Mesenchymal stem cell (in vitro differentiated cells and primary cell): ENCODE data around the gene FAM90A1.
A peak's percentile ranks its signal among the peaks of the same experiment; 100 is the strongest.
"Not testable (repeated sequence)": the region's sequence is repeated elsewhere in the genome, so short reads cannot be mapped to it uniquely, and the experiment has no call there.

Experiments
- DNase-seq: peaks from one replicate; pipeline ENCODE4 v3.0.0-alpha.2; 2013
- H2AFZ ChIP-seq: one replicate; pipeline ENCODE4 v1.6.1; 2013; ENCODE audit warnings: low read depth, mild to moderate bottlenecking, control low read depth, inconsistent platforms, low read length, moderate library complexity
- H2AK5ac ChIP-seq: 2 replicates; pipeline ENCODE4 v1.6.1; 2013; ENCODE audit warnings: low read length, moderate library complexity, mild to moderate bottlenecking, inconsistent platforms; ENCODE audit not compliant: severe bottlenecking
- H2BK120ac ChIP-seq: one replicate; pipeline ENCODE4 v1.6.1; 2013; ENCODE audit warnings: low read depth, mild to moderate bottlenecking, inconsistent platforms, low read length, moderate library complexity
- H2BK12ac ChIP-seq, 2 experiments: one replicate each; pipeline ENCODE4 v1.6.1; 2013; ENCODE audit warnings: inconsistent platforms in 2 of 2, low read length in 2 of 2, mild to moderate bottlenecking in 2 of 2, moderate library complexity in 2 of 2, control low read depth in 1 of 2
- H2BK15ac ChIP-seq: one replicate; pipeline ENCODE4 v1.6.1; 2013; ENCODE audit warnings: mild to moderate bottlenecking, low read depth, inconsistent platforms; ENCODE audit not compliant: poor library complexity, severe bottlenecking
- H2BK5ac ChIP-seq: 2 replicates; pipeline ENCODE4 v1.6.1; 2013; ENCODE audit warnings: low read depth, mild to moderate bottlenecking, low read length, control low read depth, inconsistent platforms; ENCODE audit not compliant: poor library complexity, severe bottlenecking
- H3K14ac ChIP-seq, 2 experiments: one replicate each; pipeline ENCODE4 v1.6.1; 2013; ENCODE audit warnings: inconsistent platforms in 2 of 2, low read length in 2 of 2, control low read depth in 1 of 2, mild to moderate bottlenecking in 1 of 2, moderate library complexity in 1 of 2
- H3K18ac ChIP-seq, 2 experiments: one replicate each; pipeline ENCODE4 v1.6.1; 2013; ENCODE audit warnings: inconsistent platforms in 2 of 2, low read length in 2 of 2, control low read depth in 1 of 2, low read depth in 1 of 2, mild to moderate bottlenecking in 1 of 2
- H3K23ac ChIP-seq, 2 experiments: one replicate each; pipeline ENCODE4 v1.6.1; 2013; ENCODE audit warnings: inconsistent platforms in 2 of 2, low read length in 2 of 2, mild to moderate bottlenecking in 2 of 2, moderate library complexity in 2 of 2, control low read depth in 1 of 2
- H3K27ac ChIP-seq: 2 replicates; pipeline ENCODE4 v1.5.1; 2013; ENCODE audit warnings: mild to moderate bottlenecking, moderate library complexity, low read length, control low read depth, inconsistent platforms; ENCODE audit not compliant: poor library complexity, severe bottlenecking
- H3K27me3 ChIP-seq, 2 experiments: 2 replicates each; pipeline versions ENCODE4 v1.6.1 to v1.7.0; 2013; ENCODE audit warnings: low read length in 2 of 2, mild to moderate bottlenecking in 2 of 2, moderate library complexity in 2 of 2, control low read depth in 1 of 2, inconsistent platforms in 1 of 2; ENCODE audit not compliant: control insufficient read depth in 1 of 2, insufficient read depth in 1 of 2
- H3K36me3 ChIP-seq, 2 experiments: 2 replicates each; pipeline versions ENCODE4 v1.6.1 to v1.7.0; 2013; ENCODE audit warnings: low read length in 2 of 2, control low read depth in 1 of 2, inconsistent platforms in 1 of 2, low read depth in 1 of 2, mild to moderate bottlenecking in 1 of 2; ENCODE audit not compliant: insufficient read depth in 2 of 2, control insufficient read depth in 1 of 2
- H3K4ac ChIP-seq, 2 experiments: one replicate each; pipeline ENCODE4 v1.6.1; 2013; ENCODE audit warnings: inconsistent platforms in 2 of 2, low read length in 2 of 2, mild to moderate bottlenecking in 2 of 2, moderate library complexity in 2 of 2, control low read depth in 1 of 2, low read depth in 1 of 2
- H3K4me1 ChIP-seq: 2 replicates; pipeline ENCODE4 v1.6.1; 2013; ENCODE audit warnings: low read depth, low read length, control low read depth; ENCODE audit not compliant: control insufficient read depth, insufficient read depth
- H3K4me2 ChIP-seq: 2 replicates; pipeline ENCODE4 v1.6.1; 2013; ENCODE audit warnings: low read length, mild to moderate bottlenecking, inconsistent platforms; ENCODE audit not compliant: poor library complexity, severe bottlenecking
- H3K4me3 ChIP-seq, 2 experiments: 2 replicates each; pipeline versions ENCODE4 v1.5.1 to v1.7.0; 2013; ENCODE audit warnings: low read length in 2 of 2, mild to moderate bottlenecking in 2 of 2, control low read depth in 1 of 2, low read depth in 1 of 2; ENCODE audit not compliant: insufficient read depth in 1 of 2
- H3K79me1 ChIP-seq: replicated peaks from 2 replicates; pipeline ENCODE4 v1.6.1; 2013; ENCODE audit warnings: mild to moderate bottlenecking, control low read depth, low read length, inconsistent platforms; ENCODE audit not compliant: poor library complexity, severe bottlenecking
- H3K9ac ChIP-seq: 2 replicates; pipeline ENCODE4 v1.7.0; 2013; ENCODE audit warnings: mild to moderate bottlenecking, low read length, moderate library complexity
- H3K9me3 ChIP-seq: 2 replicates; pipeline ENCODE4 v1.7.0; 2013; ENCODE audit warnings: mild to moderate bottlenecking, low read length; ENCODE audit not compliant: control insufficient read depth
- H4K8ac ChIP-seq: one replicate; pipeline ENCODE4 v1.6.1; 2013; ENCODE audit warnings: inconsistent platforms, mild to moderate bottlenecking, low read length, moderate library complexity
- H4K91ac ChIP-seq: one replicate; pipeline ENCODE4 v1.6.1; 2013; ENCODE audit warnings: mild to moderate bottlenecking, low read length, inconsistent platforms
- WGBS: methylation state at CpG from one replicate; pipeline ENCODE4 v1.1.7; 2013; ENCODE audit warnings: mixed read lengths; 5-methylcytosine and 5-hydroxymethylcytosine counted together

FAM90A1 gene

GRCh38 chr12:8231666-8232608 is 4.5 kb upstream of the FAM90A1 start:
- peak overlapping the region; percentile 16 for H3K9ac ChIP-seq
- H2BK120ac ChIP-seq, H2BK12ac ChIP-seq, H3K27ac ChIP-seq, H3K4me1 ChIP-seq, H3K4me2 ChIP-seq, H3K4me3 ChIP-seq, H3K79me1 ChIP-seq, H4K8ac ChIP-seq, H3K9me3 ChIP-seq, H3K14ac ChIP-seq, H3K36me3 ChIP-seq, H3K27me3 ChIP-seq, H2BK15ac ChIP-seq, H3K4ac ChIP-seq, H4K91ac ChIP-seq, H2AK5ac ChIP-seq, H3K18ac ChIP-seq, H2AFZ ChIP-seq, H3K23ac ChIP-seq, H2BK5ac ChIP-seq: not testable (repeated sequence)
- WGBS, result 55% methylated on average over 22 of the region's 22 CpGs
- peak; percentile 39 for DNase-seq

GRCh38 chr12:8231049-8231448 is 3.6 kb upstream of the FAM90A1 start:
- H3K9me3 ChIP-seq, H3K4me2 ChIP-seq, H3K4me1 ChIP-seq, H3K79me1 ChIP-seq, H2BK12ac ChIP-seq, H3K27ac ChIP-seq, H4K91ac ChIP-seq, H3K27me3 ChIP-seq, H3K36me3 ChIP-seq, H4K8ac ChIP-seq, H2BK15ac ChIP-seq, H2AFZ ChIP-seq, H2BK120ac ChIP-seq, DNase-seq, H2BK5ac ChIP-seq, H3K14ac ChIP-seq, H3K18ac ChIP-seq, H3K4ac ChIP-seq, H3K23ac ChIP-seq, H3K9ac ChIP-seq, H3K4me3 ChIP-seq, H2AK5ac ChIP-seq: not testable (repeated sequence)
- 92% methylated on average over 5 of the region's 5 CpGs for WGBS

DNA sequence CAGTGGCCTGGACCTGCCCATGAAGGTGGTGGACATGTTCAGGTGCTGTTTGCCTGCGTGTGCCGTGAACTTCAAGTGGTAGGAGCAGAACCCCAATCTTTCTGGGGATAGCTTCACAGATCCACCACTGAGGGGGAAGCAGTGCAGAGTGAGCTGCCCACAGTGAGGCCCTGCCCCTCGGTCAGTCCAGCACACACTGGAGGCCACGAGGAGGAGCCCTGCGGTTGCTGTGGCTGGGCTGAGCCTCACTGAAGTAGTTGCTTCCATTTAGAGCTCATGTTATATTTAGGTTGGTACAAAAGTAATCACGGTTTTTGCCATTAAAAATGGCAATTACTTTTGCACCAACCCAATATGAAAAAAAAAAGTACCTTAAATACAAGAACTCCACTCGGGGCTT is 2.1 kb upstream of the FAM90A1 start:
- not testable (repeated sequence) for H3K4me3 ChIP-seq, H3K79me1 ChIP-seq

DNA sequence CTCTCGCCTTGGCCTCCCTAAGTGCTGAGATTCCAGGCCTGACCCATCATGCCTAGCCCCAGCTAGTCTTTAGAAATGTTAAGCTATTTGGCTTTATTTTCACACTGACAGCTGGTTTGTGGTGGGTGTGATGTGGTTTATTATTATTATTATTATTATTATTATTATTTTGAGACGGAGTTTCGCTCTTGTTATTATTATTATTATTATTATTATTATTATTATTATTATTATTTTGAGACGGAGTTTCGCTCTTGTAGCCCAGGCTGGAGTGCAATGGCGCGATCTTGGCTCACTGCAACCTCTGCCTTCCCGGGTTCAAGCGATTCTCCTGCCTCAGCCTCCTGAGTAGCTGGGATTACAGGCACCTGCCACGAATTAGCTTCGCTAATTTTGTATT is 1.2 kb upstream of the FAM90A1 start:
- not testable (repeated sequence) for H3K14ac ChIP-seq, H2BK5ac ChIP-seq

More for the DNA sequence above, 2.1 kb upstream of the FAM90A1 start:
- not testable (repeated sequence) for H2BK12ac ChIP-seq, H3K27ac ChIP-seq, H4K91ac ChIP-seq, H3K23ac ChIP-seq, H3K4me1 ChIP-seq, DNase-seq, H3K14ac ChIP-seq, H2AK5ac ChIP-seq, H3K9me3 ChIP-seq, H2BK120ac ChIP-seq, H2BK5ac ChIP-seq, H3K4me2 ChIP-seq, H3K36me3 ChIP-seq, H3K18ac ChIP-seq, H2BK15ac ChIP-seq, H3K27me3 ChIP-seq, H2AFZ ChIP-seq, H4K8ac ChIP-seq, H3K9ac ChIP-seq, H3K4ac ChIP-seq
- 76% methylated on average over 3 of the region's 7 CpGs for WGBS

More for the DNA sequence above, 1.2 kb upstream of the FAM90A1 start:
- H2BK15ac ChIP-seq, H3K79me1 ChIP-seq, H3K23ac ChIP-seq, H3K4ac ChIP-seq, DNase-seq, H3K9me3 ChIP-seq, H4K8ac ChIP-seq, H3K4me3 ChIP-seq, H3K4me2 ChIP-seq, H3K9ac ChIP-seq, H2BK12ac ChIP-seq, H3K4me1 ChIP-seq, H3K18ac ChIP-seq, H2AFZ ChIP-seq, H2BK120ac ChIP-seq, H3K27ac ChIP-seq, H3K36me3 ChIP-seq, H3K27me3 ChIP-seq, H2AK5ac ChIP-seq, H4K91ac ChIP-seq: not testable (repeated sequence)
- 97% methylated on average over 8 of the region's 11 CpGs for WGBS
